Liver (tissue), 9 donors: ENCODE data around the gene SPATA2L. TPM values are rescaled to one million over a fixed set of nuclear protein-coding genes. Genes with fewer than 3 reads are reported as not detected.

Source experiments
- DNase-seq: peaks from one replicate; pipeline ENCODE4 v3.0.0-alpha.2; 2017; ENCODE audit warnings: low spot score
- H3K27ac ChIP-seq, 2 donors: one replicate each; pipeline ENCODE4 v1.7.0; 2013; ENCODE audit warnings: inconsistent platforms in 2 of 2, low read length in 2 of 2, control low read depth in 1 of 2, low read depth in 1 of 2, mild to moderate bottlenecking in 1 of 2
- H3K27me3 ChIP-seq, 4 donors: one replicate each; pipeline versions ENCODE4 v1.6.1 to v1.7.0; 2013; ENCODE audit warnings: low read length in 3 of 4, inconsistent platforms in 1 of 4, mild to moderate bottlenecking in 1 of 4, moderate library complexity in 1 of 4; ENCODE audit not compliant: control insufficient read depth in 4 of 4, insufficient read depth in 4 of 4
- H3K36me3 ChIP-seq, 4 donors: one replicate each; pipeline versions ENCODE4 v1.6.1 to v1.7.0; 2013; ENCODE audit warnings: low read length in 3 of 4, mild to moderate bottlenecking in 3 of 4, low read depth in 1 of 4, moderate library complexity in 1 of 4; ENCODE audit not compliant: control insufficient read depth in 4 of 4, insufficient read depth in 3 of 4
- H3K4me1 ChIP-seq, 4 donors: one replicate each; pipeline versions ENCODE4 v1.6.1 to v1.7.0; 2013; ENCODE audit warnings: low read length in 3 of 4, mild to moderate bottlenecking in 3 of 4, moderate library complexity in 1 of 4; ENCODE audit not compliant: control insufficient read depth in 4 of 4, insufficient read depth in 4 of 4
- H3K4me3 ChIP-seq, 3 donors: one replicate each; pipeline versions ENCODE4 v1.6.1 to v1.7.0; 2013; ENCODE audit warnings: low read length in 3 of 3, control low read depth in 1 of 3, low read depth in 1 of 3, mild to moderate bottlenecking in 1 of 3
- H3K9ac ChIP-seq, 2 donors: one replicate each; pipeline ENCODE4 v1.7.0; 2013; ENCODE audit warnings: low read length in 2 of 2, mild to moderate bottlenecking in 2 of 2, moderate library complexity in 2 of 2, control low read depth in 1 of 2, low read depth in 1 of 2
- H3K9me3 ChIP-seq, 4 donors: one replicate each; pipeline versions ENCODE4 v1.6.1 to v1.7.0; 2013; ENCODE audit warnings: low read length in 3 of 4; ENCODE audit not compliant: control insufficient read depth in 4 of 4
- ATF3 ChIP-seq: IDR thresholded peaks from 2 replicates; pipeline ENCODE4 v1.6.1; 2016; ENCODE audit warnings: antibody characterized with exemption
- CTCF ChIP-seq: fragments of 150-350 bp; IDR thresholded peaks from 2 replicates; pipeline ENCODE4 v1.5.1; 2017; ENCODE audit warnings: improper control_type of control experiment, low read depth, low read length; ENCODE audit not compliant: missing input control
- EGR1 ChIP-seq, 2 donors: IDR thresholded peaks; 2 replicates each; pipeline ENCODE4 v1.6.1; 2016 to 2018; ENCODE audit warnings: antibody characterized with exemption in 2 of 2, low read depth in 2 of 2
- FOXA1 ChIP-seq: IDR thresholded peaks from 2 replicates; pipeline ENCODE4 v1.6.1; 2016; ENCODE audit warnings: antibody characterized with exemption
- FOXA2 ChIP-seq: IDR thresholded peaks from 2 replicates; pipeline ENCODE4 v1.6.1; 2016; ENCODE audit warnings: antibody characterized with exemption
- GABPA ChIP-seq, 2 donors: IDR thresholded peaks in 1 of 2; conservative IDR thresholded peaks in 1 of 2; 2 replicates each; pipeline ENCODE4 v1.6.1; 2016; ENCODE audit warnings: antibody characterized with exemption in 2 of 2, mild to moderate bottlenecking in 1 of 2, moderate library complexity in 1 of 2
- HNF4A ChIP-seq, 2 donors: conservative IDR thresholded peaks; 2 replicates each; pipeline ENCODE4 v1.6.1; 2016; ENCODE audit warnings: antibody characterized with exemption in 2 of 2, mild to moderate bottlenecking in 2 of 2
- HNF4G ChIP-seq: IDR thresholded peaks from 2 replicates; pipeline ENCODE4 v1.6.1; 2016; ENCODE audit warnings: antibody characterized with exemption
- JUND ChIP-seq, 2 donors: IDR thresholded peaks; 2 replicates each; pipeline ENCODE4 v1.6.1; 2016; ENCODE audit warnings: antibody characterized with exemption in 2 of 2
- MAX ChIP-seq: IDR thresholded peaks from 2 replicates; pipeline ENCODE4 v1.6.1; 2016; ENCODE audit warnings: antibody characterized with exemption
- NR2F2 ChIP-seq: IDR thresholded peaks from 2 replicates; pipeline ENCODE4 v1.6.1; 2016; ENCODE audit warnings: antibody characterized with exemption
- RAD21 ChIP-seq, 2 donors: IDR thresholded peaks; 2 replicates each; pipeline ENCODE4 v1.6.1; 2016; ENCODE audit warnings: antibody characterized with exemption in 2 of 2, mild to moderate bottlenecking in 2 of 2
- RXRA ChIP-seq, 2 donors: IDR thresholded peaks; 2 replicates each; pipeline ENCODE4 v1.6.1; 2017 to 2018; ENCODE audit warnings: antibody characterized with exemption in 2 of 2, mild to moderate bottlenecking in 1 of 2
- SP1 ChIP-seq: IDR thresholded peaks from 2 replicates; pipeline ENCODE4 v1.6.1; 2018; ENCODE audit warnings: antibody characterized with exemption, mild to moderate bottlenecking
- TAF1 ChIP-seq: conservative IDR thresholded peaks from 2 replicates; pipeline ENCODE4 v1.6.1; 2016; ENCODE audit warnings: antibody characterized with exemption, mild to moderate bottlenecking
- YY1 ChIP-seq: IDR thresholded peaks from 2 replicates; pipeline ENCODE4 v1.6.1; 2016; ENCODE audit warnings: antibody characterized with exemption, mild to moderate bottlenecking
- ZBTB33 ChIP-seq: IDR thresholded peaks from 2 replicates; pipeline ENCODE4 v1.6.1; 2016; ENCODE audit warnings: antibody characterized with exemption
- WGBS: extraction: QIAGEN DNeasy Blood & Tissue Kit; methylation state at CpG from one replicate; pipeline ENCODE4 v1.1.7; 2013; 5-methylcytosine and 5-hydroxymethylcytosine counted together
- polyA plus RNA-seq, 2 donors: library from polyadenylated mRNA; stranded (reverse) in 1 of 2; unstranded in 1 of 2; fragments of 200-250 nt in 1 of 2; fragments of >200 nt in 1 of 2; fragmentation: Nextera tagmentation in 1 of 2; extraction: Ambion mirVana in 1 of 2; gene quantifications; one replicate each; pipeline versions ENCODE4 v1.2.1 to v1.2.3, GENCODE V29; 2013 to 2015
- total RNA-seq, 2 donors: library from RNA; depleted of rRNA; stranded (reverse); fragments of >200 nt; gene quantifications; one replicate each; pipeline ENCODE4 v1.2.3, GENCODE V29; 2014
- TF ChIP-seq, protein P1 (sequence below): IDR thresholded peaks from 2 replicates; pipeline ENCODE4 v1.6.1; 2016; ENCODE audit warnings: antibody characterized with exemption, mild to moderate bottlenecking
- donor health status: healthy.
- donor health status: healthy.
- donor health status: healthy.
- donor health status: healthy.
- donor health status: healthy.

SPATA2L gene
- total and polyA plus RNA-seq, 4 donors = 4.6 to 11.3 (median 6.9) TPM

DNA sequence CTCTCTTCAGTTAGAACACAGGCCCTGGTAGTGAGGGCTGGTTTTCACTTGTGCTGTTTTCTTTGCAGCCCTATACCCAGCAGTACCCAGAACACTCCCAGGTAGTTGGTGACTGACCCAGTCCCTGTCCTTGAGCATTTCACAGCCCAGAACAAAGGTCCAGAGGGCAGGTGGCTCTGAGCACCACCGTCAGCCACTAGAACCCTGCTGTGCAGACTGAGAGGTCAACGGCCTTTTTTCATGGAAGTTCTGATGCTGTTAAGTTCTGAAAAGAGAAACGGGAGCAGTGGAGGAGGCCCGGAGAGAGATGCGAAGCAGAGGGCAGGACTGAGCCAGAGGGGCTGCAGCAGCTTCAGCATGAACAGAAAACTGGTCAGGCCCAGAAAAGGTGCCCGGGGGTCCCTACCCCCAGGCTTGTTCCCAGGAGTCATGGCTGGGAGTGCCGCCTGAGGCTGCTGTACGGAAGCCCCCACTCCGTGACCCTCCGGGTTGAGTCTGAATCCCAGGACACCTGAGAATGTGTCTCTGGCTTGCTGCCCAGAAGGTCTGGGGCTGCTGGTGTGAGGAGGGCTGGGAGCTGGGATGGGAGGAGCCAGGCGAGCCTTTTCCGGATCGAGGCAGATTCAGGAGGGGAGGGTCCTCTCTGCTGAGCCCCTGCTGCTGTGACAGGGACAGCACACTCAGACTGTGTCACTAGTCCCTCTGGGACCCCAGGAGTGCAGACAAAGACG lies 28.5 kb upstream of the SPATA2L start:
- Histone ChIP-seq H3K36me3 (peaks cover 18 to 60% (median 34%) of the 10 kb centered on the region in 4 donors), H3K9ac (no peak overlapping the region), H3K27me3 (no peaks in the 10 kb centered on the region), H3K4me3 (no peak overlapping the region), H3K27ac (no peak overlapping the region), H3K9me3 (no peaks in the 10 kb centered on the region), H3K4me1 (peaks cover 4 to 26% (median 21%) of the 10 kb centered on the region in 4 donors)
- WGBS = 62% methylated on average over 14 of the region's 14 CpGs
- no peak for DNase-seq
- TF ChIP-seq HNF4A (conservative IDR thresholded peaks at IDR 0.05) = peak; percentile 94 to 98
- peak; percentile 83 for TF ChIP-seq NR2F2
- TF ChIP-seq RXRA (IDR thresholded peaks at IDR 0.05) = peak; percentile 94 to 97
- no peak for TF ChIP-seq EGR1 (IDR thresholded peaks at IDR 0.05; ENCODE audit: low read depth in 2 of 2)
- TF ChIP-seq ATF3 = no peak
- peak; percentile 53 for TF ChIP-seq YY1
- no peak for TF ChIP-seq MAX
- peak; percentile 96 for TF ChIP-seq SP1
- TF ChIP-seq CTCF = no peak
- TF ChIP-seq ZBTB33 = no peak
- peak; percentile 15 for TF ChIP-seq FOXA1
- peak in 1 of 2 donors; percentile 59 for TF ChIP-seq GABPA (IDR thresholded peaks at IDR 0.05 in 1 of 2, conservative IDR thresholded peaks at IDR 0.05 in 1 of 2)
- peak in 1 of 2 donors; percentile 43 for TF ChIP-seq RAD21 (IDR thresholded peaks at IDR 0.05)
- peak in 1 of 2 donors; percentile 44 for TF ChIP-seq JUND (IDR thresholded peaks at IDR 0.05)
- TF ChIP-seq, protein P1, sequence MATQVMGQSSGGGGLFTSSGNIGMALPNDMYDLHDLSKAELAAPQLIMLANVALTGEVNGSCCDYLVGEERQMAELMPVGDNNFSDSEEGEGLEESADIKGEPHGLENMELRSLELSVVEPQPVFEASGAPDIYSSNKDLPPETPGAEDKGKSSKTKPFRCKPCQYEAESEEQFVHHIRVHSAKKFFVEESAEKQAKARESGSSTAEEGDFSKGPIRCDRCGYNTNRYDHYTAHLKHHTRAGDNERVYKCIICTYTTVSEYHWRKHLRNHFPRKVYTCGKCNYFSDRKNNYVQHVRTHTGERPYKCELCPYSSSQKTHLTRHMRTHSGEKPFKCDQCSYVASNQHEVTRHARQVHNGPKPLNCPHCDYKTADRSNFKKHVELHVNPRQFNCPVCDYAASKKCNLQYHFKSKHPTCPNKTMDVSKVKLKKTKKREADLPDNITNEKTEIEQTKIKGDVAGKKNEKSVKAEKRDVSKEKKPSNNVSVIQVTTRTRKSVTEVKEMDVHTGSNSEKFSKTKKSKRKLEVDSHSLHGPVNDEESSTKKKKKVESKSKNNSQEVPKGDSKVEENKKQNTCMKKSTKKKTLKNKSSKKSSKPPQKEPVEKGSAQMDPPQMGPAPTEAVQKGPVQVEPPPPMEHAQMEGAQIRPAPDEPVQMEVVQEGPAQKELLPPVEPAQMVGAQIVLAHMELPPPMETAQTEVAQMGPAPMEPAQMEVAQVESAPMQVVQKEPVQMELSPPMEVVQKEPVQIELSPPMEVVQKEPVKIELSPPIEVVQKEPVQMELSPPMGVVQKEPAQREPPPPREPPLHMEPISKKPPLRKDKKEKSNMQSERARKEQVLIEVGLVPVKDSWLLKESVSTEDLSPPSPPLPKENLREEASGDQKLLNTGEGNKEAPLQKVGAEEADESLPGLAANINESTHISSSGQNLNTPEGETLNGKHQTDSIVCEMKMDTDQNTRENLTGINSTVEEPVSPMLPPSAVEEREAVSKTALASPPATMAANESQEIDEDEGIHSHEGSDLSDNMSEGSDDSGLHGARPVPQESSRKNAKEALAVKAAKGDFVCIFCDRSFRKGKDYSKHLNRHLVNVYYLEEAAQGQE = peak; percentile 62
- TF ChIP-seq HNF4G = peak; percentile 91
- TF ChIP-seq TAF1 = no peak
- no peak for TF ChIP-seq FOXA2
